NCI-H748 (cell line): ENCODE data around the gene PCDHGA8.
A peak's percentile ranks its signal among the peaks of the same experiment; 100 is the strongest.
"Not testable (repeated sequence)": the region's sequence is repeated elsewhere in the genome, so short reads cannot be mapped to it uniquely, and the experiment has no call there.

ENCODE experiments used
- DNase-seq: peaks from one replicate; lab custom pipeline; 2025; ENCODE audit not compliant: unreplicated experiment; lab: John Stamatoyannopoulos, UW

PCDHGA8 gene

DNA sequence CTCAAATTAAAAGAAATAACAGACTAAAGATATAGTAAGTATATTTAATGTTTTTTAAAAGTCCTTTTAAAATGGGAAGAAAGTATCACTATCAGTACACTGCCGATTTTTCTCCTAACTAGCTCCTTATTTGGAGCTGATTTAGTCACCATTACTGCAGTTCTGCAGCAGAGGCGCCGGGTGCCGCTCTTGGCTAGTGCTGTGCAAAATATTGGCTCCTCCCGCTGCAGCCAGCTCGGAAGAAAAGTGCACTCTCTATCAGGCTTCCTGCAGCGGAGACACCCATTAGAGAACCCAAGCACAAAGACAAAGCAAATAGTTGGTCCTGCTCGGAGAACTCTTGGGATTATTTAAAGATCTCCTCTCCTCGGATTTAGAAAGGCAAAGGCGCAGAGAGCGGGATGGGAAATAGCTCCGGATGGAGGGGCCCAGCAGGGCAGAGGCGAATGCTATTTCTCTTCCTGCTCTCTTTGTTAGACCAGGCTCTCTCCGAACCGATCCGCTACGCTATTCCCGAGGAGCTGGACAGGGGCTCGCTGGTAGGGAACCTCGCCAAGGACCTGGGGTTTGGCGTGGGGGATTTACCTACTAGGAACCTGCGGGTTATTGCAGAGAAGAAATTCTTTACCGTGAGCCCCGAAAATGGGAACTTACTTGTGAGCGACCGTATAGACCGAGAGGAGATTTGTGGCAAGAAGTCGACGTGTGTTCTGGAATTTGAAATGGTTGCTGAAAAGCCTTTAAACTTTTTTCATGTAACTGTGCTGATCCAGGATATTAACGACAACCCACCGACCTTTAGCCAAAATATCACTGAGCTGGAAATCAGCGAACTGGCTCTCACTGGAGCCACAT, 22.2 kb upstream of the PCDHGA8 start, which contains the start of gene PCDHGB3:
Gene PCDHGB3 (plus strand): TSS at position 249 of the 855 bp plus-strand sequence. CDS start 153 bp downstream, at position 402.
- DNase-seq, result no peak

GRCh38 chr5:141371572-141372475, 20.6 kb upstream of the PCDHGA8 start:
- DNase-seq, result no peak

- DNase-seq, result no peak
These were observed 18.6 kb upstream of the PCDHGA8 start, which contains the start of gene PCDHGA6 for GRCh38 chr5:141373673-141374317. Gene PCDHGA6, plus strand, starts transcription at chr5:141373891. Its CDS starts 193 bp downstream, at chr5:141374084.

- DNase-seq, result no peak
These were observed 17.8 kb upstream of the PCDHGA8 start for GRCh38 chr5:141374627-141375026.

DNA sequence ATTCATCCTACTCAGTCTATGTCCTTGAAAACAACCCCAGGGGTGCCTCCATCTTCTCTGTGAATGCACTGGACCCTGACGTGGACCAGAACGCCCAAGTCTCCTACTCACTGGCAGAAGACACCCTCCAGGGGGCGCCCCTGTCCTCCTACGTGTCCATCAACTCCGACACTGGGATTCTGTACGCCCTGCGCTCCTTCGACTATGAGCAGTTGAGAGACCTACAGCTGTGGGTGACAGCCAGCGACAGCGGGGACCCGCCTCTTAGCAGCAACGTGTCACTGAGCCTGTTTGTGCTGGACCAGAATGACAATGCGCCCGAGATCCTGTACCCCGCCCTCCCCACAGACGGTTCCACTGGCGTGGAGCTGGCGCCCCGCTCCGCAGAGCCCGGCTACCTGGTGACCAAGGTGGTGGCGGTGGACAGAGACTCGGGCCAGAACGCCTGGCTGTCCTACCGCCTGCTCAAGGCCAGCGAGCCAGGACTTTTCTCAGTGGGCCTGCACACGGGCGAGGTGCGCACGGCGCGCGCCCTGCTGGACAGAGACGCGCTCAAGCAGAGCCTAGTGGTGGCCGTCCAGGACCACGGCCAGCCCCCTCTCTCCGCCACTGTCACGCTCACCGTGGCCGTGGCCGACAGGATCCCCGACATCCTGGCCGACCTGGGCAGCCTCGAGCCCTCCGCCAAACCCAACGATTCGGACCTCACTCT, 16.8 kb upstream of the PCDHGA8 start:
- DNase-seq, result not testable (repeated sequence)

DNA sequence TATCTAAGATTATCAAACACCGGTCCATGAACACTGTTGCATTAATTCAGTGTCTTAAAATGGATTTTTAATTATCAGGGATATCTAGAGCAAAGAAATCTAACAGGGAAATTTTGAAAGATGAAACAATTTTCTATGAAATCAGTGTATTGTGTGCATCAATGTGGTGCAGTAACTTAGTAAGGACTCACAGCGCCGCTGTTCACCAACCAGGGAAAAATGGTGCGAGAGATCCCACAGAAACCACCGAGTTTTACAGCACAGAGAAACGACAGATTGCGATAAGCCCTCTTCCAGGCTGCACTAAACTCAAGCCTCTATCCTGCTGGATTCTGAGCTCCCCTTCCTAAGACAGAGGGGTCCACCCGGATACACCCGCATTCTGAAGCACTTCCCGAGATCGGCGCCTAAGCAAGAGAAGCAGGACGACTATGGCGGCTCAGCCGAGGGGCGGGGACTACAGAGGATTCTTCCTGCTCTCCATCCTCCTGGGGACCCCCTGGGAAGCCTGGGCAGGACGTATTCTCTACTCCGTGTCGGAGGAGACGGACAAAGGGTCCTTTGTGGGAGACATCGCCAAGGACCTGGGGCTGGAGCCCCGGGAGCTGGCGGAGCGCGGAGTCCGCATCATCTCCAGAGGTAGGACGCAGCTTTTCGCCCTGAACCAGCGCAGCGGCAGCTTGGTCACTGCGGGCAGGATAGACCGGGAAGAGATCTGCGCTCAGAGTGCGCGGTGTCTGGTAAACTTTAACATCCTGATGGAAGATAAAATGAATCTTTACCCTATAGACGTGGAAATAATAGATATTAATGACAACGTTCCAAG, 9.8 kb upstream of the PCDHGA8 start, which contains the start of gene PCDHGA7:
Gene PCDHGA7 (plus strand): TSS at position 274 of the 826 bp plus-strand sequence. CDS start 158 bp downstream, at position 432.
- no peak for DNase-seq

- no peak for DNase-seq
These were observed 9.1 kb upstream of the PCDHGA8 start for GRCh38 chr5:141383345-141383744.

GRCh38 chr5:141384471-141385267, 7.8 kb upstream of the PCDHGA8 start:
- no peak for DNase-seq

GRCh38 chr5:141387557-141388311, 4.7 kb upstream of the PCDHGA8 start, which contains the start of gene PCDHGB4:
Gene PCDHGB4, plus strand, starts transcription at chr5:141387698. Its CDS starts 187 bp downstream, at chr5:141387885.
- DNase-seq, result not testable (repeated sequence)

GRCh38 chr5:141388661-141389060, 3.8 kb upstream of the PCDHGA8 start:
- no peak for DNase-seq

DNA sequence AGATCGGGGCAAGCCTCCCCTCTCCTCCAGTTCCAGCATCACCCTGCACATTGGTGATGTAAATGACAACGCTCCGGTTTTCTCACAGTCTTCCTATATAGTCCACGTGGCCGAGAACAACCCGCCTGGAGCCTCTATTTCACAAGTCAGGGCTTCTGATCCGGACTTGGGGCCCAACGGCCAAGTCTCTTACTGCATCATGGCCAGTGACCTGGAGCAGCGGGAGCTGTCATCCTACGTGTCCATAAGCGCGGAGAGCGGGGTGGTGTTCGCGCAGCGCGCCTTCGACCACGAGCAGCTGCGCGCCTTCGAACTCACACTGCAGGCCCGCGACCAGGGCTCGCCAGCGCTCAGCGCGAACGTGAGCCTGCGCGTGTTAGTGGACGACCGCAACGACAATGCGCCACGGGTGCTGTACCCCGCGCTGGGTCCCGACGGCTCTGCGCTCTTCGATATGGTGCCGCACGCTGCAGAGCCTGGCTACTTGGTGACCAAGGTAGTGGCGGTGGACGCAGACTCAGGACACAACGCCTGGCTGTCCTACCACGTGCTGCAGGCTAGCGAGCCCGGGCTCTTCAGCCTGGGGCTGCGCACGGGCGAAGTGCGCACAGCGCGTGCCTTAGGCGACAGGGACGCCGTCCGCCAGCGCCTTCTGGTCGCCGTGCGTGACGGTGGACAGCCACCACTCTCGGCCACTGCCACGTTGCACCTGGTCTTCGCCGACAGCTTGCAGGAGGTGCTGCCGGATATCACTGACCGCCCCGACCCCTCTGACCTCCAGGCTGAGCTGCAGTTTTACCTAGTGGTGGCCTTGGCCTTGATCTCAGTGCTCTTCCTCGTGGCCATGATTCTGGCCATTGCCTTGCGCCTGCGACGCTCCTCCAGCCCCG, 3.0 kb upstream of the PCDHGA8 start:
- DNase-seq, result no peak

DNA sequence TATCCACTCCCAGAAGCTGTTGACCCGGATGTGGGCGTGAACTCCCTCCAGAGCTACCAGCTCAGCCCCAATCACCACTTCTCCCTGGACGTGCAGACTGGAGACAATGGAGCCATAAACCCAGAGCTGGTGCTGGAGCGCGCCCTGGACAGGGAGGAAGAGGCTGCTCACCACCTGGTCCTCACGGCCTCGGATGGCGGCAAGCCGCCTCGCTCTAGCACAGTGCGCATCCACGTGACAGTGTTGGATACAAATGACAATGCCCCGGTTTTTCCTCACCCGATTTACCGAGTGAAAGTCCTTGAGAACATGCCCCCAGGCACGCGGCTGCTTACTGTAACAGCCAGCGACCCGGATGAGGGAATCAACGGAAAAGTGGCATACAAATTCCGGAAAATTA, 834 bp downstream of the PCDHGA8 start:
- no peak for DNase-seq

- DNase-seq, result not testable (repeated sequence)
These were observed 2.2 kb downstream of the PCDHGA8 start for GRCh38 chr5:141394401-141395187.

- DNase-seq, result peak; percentile 79
These were observed 5.5 kb downstream of the PCDHGA8 start, which contains the start of gene PCDHGB5 for GRCh38 chr5:141397756-141398551. Gene PCDHGB5, plus strand, starts transcription at chr5:141397947. Its CDS starts 181 bp downstream, at chr5:141398128.

- no peak for DNase-seq
These were observed 6.2 kb downstream of the PCDHGA8 start for GRCh38 chr5:141398608-141399007.
